T-helper 2 cell treated with Interferon-gamma antibody and Interleukin-4, amounts not matched to agents 5 μg/mL and 100 μg/mL, for 36 hours (primary cell): ENCODE measurements around the gene ANKRD24.
A peak's percentile ranks its signal among the peaks of the same experiment; 100 is the strongest.
"Not testable (repeated sequence)": the region's sequence is repeated elsewhere in the genome, so short reads cannot be mapped to it uniquely, and the experiment has no call there.

Experiments
- DNase-seq: peaks from one replicate; pipeline ENCODE4 v3.0.0; 2021; ENCODE audit warnings: low spot score
- H3K27ac Mint-ChIP-seq: one replicate; pipeline ENCODE4 v1.8.0; 2021; ENCODE audit warnings: mild to moderate bottlenecking, mixed read lengths
- H3K27me3 Mint-ChIP-seq: one replicate; pipeline ENCODE4 v1.8.0; 2021; ENCODE audit warnings: low read depth, mixed read lengths
- H3K36me3 Mint-ChIP-seq: one replicate; pipeline ENCODE4 v1.8.0; 2021; ENCODE audit warnings: low read depth, mixed read lengths
- H3K4me1 Mint-ChIP-seq: one replicate; pipeline ENCODE4 v1.8.0; 2021; ENCODE audit warnings: low read depth, mixed read lengths
- H3K4me3 Mint-ChIP-seq: one replicate; pipeline ENCODE4 v1.8.0; 2022; ENCODE audit warnings: mild to moderate bottlenecking, moderate library complexity, mixed read lengths
- H3K9me3 Mint-ChIP-seq: one replicate; pipeline ENCODE4 v1.8.0; 2021; ENCODE audit warnings: mixed read lengths

ANKRD24 gene

DNA sequence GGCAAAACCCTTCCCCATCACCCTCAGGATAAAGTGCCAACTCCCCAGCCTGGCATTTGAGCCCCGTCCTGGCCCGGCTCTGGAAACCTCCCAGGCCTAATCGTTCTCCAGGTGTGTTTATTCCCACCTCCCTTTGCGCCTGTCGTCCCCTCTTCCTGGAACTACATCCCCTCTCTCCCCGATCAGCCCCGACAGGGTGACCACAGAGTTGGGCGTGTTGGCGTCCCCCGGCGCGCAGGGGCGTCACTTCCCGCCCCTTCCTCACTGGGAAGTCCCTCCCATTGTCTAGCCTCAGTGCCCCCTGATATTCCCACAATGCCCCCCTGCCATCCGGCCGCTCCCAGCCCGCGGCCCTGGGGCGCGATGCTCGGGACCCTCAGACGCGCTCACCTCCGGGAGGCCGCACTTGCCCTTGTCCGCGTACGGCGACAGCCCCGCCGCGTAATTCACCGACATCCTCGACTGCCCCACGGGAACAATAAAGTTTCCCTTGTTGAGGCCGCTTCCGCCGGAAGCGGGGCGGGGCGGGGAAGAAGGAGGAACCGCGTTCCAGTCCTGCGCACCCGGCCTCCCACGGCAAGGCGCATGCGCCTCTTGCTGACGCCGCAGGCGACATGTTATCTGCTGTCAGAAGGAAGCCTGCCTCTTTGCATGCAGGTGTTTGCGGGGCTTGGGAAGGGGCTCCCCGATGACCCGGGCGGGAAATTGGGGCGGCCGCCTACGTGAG is at the start of gene ANKRD24, which contains the start of gene SIRT6:
ANKRD24 (plus strand) TSS at position 606 of the 727 bp plus-strand sequence. CDS start 3,737 bp downstream, outside the sequence.
SIRT6 (minus strand) TSS at position 480 of the 727 bp plus-strand sequence; CDS start at position 456, 24 bp downstream.
- H3K27me3 Mint-ChIP-seq = no peaks in the 10 kb centered on the region
- peak; percentile 97 for DNase-seq
- peaks cover 13% of the 10 kb centered on the region for H3K36me3 Mint-ChIP-seq
- H3K27ac Mint-ChIP-seq = peak within 1 kb of the TSS; percentile 95
- H3K9me3 Mint-ChIP-seq = no peaks in the 10 kb centered on the region
- peaks cover 25% of the 10 kb centered on the region for H3K4me1 Mint-ChIP-seq
- H3K4me3 Mint-ChIP-seq = peak within 1 kb of the TSS; percentile 94

DNA sequence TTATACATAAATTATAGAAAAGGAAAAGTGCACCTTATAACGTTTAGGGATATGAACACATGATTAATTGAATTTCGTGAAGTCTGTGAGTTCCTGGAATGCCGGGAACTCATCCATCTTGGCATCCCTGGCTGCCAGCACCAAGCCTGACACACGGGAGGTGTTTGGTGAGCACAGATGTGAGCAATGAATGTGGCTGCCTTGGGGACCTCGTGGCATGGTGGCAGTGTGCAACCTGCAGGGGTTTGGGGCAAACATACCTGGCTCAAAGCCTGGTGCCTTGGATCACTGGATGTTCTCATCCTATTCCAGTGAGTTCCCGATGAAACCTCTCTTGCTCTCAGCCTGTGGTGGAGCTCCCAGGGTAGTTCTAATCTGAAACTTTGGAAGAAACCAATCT is 48.1 kb upstream of the ANKRD24 start:
- Mint-ChIP-seq H3K4me3 (no peak overlapping the region), H3K36me3 (no peaks in the 10 kb centered on the region), H3K27me3 (peaks cover 4% of the 10 kb centered on the region), H3K9me3 (no peaks in the 10 kb centered on the region), H3K27ac (no peak overlapping the region), H3K4me1 (peaks cover 3% of the 10 kb centered on the region)
- no peak for DNase-seq

DNA sequence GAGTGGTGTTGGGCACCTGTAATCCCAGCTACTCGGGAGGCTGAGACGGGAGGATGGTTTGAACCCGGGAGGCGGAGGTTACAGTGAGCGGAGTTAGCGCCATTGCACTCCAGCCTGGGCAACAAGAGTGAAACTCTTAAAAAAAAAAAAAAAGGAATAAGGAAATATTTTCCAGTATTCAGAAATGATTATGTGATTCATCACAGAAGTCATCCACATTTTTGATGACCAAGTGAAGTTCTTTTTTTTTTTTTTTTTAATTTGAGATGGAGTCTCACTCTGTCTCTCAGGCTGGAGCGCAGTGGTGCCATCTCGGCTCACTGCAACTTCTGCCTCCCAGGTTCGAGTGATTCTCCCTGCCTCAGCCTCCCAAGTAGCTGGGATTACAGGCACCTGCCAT is 47.1 kb upstream of the ANKRD24 start:
- H3K4me3 Mint-ChIP-seq, H3K27ac Mint-ChIP-seq, H3K9me3 Mint-ChIP-seq, H3K27me3 Mint-ChIP-seq, DNase-seq, H3K36me3 Mint-ChIP-seq: not testable (repeated sequence)
- H3K4me1 Mint-ChIP-seq = peaks cover 11% of the 10 kb centered on the region

DNA sequence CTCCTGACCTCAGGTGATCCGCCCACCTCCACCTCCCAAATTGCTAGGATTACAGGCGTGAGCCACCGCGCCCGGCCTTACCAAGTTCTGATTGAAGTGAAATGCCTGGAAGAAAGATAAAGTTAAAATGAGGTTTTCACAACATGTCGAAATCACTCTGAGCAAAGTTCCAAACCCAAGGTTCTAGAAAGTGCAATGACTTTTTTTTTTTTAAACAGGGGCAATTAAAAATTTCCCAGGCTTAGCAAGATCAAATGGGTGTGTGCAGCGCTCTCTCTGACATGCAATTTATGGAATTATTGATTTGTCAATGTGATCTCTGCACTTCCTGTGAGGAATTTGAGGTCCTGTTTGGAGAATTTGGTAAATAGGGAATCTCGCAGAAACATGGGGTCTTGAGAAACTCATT is 45.8 kb upstream of the ANKRD24 start:
- H3K4me3 Mint-ChIP-seq = no peak overlapping the region
- H3K9me3 Mint-ChIP-seq = no peaks in the 10 kb centered on the region
- no peaks in the 10 kb centered on the region for H3K27me3 Mint-ChIP-seq
- H3K4me1 Mint-ChIP-seq = peaks cover 10% of the 10 kb centered on the region
- DNase-seq = no peak
- H3K27ac Mint-ChIP-seq = no peak overlapping the region
- no peaks in the 10 kb centered on the region for H3K36me3 Mint-ChIP-seq

DNA sequence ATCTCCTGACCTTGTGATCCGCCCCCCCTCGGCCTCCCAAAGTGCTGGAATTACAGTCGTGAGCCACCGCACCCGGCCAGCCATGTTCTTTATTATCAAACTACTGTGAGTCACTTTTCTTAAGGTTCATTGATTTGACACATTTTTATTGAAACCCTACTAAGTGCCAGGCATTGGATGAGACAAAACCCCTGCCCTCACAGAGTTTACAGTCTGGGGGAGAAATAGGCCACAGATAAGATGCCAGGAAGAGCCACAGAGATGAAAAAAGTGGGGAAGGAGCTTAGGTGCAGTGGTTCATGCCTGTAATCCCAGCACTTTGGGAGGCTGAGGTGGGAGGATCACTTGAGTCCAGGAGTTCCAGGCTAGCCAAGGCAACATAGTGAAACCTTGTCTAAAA is 44.0 kb upstream of the ANKRD24 start:
- Mint-ChIP-seq H3K27ac (no peak overlapping the region), H3K4me3 (no peak overlapping the region), H3K27me3 (no peaks in the 10 kb centered on the region), H3K9me3 (no peaks in the 10 kb centered on the region), H3K36me3 (no peaks in the 10 kb centered on the region), H3K4me1 (peaks cover 10% of the 10 kb centered on the region)
- no peak for DNase-seq

DNA sequence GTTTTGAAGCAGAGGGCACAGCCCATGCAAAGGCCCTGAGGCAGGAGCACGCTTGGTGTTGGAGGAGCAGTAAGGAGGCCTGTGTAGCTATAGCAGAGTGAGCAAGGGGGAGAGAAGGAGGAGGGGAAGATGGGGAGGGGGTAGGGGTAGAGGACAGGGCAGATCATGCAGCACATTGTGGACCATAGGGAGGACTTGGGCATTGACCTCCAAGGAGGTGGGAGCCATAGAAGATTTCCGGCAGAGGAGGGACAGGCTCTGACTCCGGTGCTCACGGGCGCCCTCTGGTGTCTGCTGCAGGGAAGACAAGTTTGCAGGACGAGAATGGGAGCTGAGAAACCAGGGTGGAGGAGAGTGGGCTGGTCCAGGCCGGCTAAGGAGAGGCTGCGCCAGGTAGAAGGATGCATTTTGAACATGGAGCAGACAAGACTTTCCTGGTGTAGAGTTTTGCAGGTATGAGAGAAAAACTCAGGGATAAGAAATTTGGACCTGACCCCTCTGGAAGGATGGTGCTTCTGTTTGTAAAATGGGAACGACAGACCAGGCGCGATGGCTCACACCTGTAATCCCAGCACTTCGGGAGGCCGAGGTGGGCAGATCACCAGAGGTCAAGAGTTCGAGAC is 42.8 kb upstream of the ANKRD24 start:
- peak; percentile 78 for DNase-seq
- Mint-ChIP-seq H3K27ac (no peak overlapping the region), H3K4me3 (peak overlapping the region; percentile 8), H3K9me3 (no peaks in the 10 kb centered on the region), H3K27me3 (peaks cover 3% of the 10 kb centered on the region), H3K4me1 (peaks cover 10% of the 10 kb centered on the region), H3K36me3 (no peaks in the 10 kb centered on the region)

DNA sequence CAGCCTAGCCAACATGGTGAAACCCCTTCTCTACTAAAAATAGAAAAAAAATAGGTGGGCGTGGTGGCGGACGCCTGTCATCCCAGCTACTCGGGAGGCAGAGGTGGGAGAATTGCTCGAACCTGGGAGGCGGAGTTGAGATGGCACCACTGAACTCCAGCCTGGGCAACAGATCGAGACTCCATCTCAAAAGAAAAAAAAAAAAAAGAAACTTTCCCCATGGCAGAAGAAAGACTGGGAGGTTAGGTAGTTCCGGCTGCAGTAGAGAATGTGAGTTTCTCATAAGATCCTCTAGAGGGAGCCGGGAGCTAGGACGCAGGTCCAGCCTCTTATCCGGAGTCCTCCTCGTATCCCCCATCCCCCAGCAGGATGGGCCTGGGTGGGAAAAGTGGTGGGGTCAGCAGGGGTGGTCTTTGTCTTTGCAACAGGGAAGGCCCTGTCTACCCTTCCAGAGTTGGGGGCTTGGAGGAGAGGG is 42.2 kb upstream of the ANKRD24 start:
- Mint-ChIP-seq H3K27ac (no peak overlapping the region), H3K4me3 (no peak overlapping the region), H3K36me3 (no peaks in the 10 kb centered on the region), H3K9me3 (no peaks in the 10 kb centered on the region), H3K27me3 (peaks cover 3% of the 10 kb centered on the region), H3K4me1 (peaks cover 10% of the 10 kb centered on the region)
- DNase-seq = no peak

DNA sequence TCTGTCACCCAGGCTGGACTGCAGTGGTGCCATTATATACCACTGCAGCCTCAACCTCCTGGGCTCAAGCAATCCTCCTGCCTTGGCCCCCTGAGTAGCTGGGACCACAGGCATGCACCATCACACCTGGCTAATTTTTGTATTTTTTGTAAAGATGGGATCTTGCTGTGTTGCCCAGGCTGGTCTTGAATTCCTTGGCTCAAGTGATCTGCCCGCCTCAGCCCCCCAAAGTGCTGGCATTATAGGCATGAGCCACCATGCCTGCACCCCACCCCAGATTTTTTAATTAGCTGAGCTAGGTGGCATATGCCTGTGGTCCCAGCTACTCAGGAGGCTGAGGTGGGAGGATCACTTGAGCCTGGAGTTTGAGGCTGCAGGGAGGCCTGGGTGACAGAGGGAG is 39.6 kb upstream of the ANKRD24 start:
- peaks cover 10% of the 10 kb centered on the region for H3K4me1 Mint-ChIP-seq
- not testable (repeated sequence) for H3K36me3 Mint-ChIP-seq, H3K4me3 Mint-ChIP-seq, DNase-seq, H3K27me3 Mint-ChIP-seq, H3K27ac Mint-ChIP-seq, H3K9me3 Mint-ChIP-seq

DNA sequence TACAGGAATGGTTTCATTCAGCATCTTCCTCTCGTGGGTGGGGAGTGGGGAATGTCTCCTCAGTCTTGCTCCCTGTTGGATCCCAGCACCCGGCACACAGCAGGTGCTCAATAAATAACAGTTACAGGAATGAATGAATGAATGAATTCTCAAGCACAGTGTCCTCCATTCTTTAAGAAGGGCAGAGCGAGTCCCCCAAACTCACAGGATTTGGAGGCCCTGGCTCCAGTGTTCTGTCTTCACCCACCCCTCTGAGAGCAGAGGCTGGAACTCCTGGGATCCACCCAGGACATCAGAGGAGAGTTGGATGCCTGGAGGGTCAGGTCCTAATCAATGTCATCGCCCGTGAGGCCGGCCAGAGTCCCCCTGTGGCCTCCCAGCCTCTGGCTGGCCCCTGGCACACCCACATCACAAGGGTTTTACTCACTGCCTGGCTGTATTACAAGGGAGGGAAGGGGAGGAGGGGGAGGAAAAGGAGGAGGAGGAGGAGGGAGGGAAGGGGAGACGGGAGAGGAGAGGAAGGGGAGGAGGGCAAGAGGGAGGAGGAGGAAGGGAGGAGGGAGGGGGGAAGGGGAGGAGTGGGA is 37.7 kb upstream of the ANKRD24 start:
- Mint-ChIP-seq H3K9me3 (no peaks in the 10 kb centered on the region), H3K4me1 (peaks cover 5% of the 10 kb centered on the region), H3K27me3 (peaks cover 5% of the 10 kb centered on the region), H3K4me3 (no peak overlapping the region), H3K27ac (no peak overlapping the region), H3K36me3 (no peaks in the 10 kb centered on the region)
- no peak for DNase-seq

DNA sequence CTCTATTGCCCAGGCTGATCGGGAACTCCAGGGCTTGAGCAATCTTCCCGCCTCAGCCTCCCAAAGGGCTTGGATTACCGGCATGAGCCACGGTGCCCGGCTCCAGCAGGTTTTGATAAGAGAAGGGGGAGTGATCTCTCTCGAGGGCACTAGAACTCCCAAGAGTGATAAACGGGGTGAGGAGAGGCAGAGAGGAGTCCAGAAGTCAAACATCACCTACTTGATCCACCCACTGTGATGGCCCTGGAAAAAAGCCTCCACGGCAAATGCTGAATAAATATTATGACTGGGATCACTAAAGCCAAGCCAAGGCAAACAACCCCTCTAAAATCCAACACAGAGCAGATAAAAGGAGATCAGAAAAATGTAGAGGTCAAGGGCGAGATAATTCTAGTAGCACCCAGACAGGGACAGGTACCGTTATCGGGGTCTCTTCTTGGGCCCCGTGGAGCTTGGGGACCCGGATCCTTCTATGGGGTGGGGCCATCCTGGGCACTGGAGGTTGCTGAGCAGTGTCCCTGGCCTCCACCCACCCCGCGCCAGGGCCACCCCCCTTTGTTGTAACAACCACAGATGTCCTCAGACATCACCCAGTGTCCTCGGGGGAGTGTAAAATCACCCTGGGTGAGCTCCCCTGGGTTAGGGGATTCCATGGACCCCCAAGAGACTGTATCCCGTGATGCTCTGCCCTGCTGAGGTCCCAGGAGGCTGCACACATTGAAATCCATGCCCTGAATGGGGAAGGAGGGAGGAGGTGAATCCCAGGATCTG is 32.8 kb upstream of the ANKRD24 start:
- Mint-ChIP-seq H3K36me3 (no peaks in the 10 kb centered on the region), H3K4me1 (peaks cover 15% of the 10 kb centered on the region), H3K27me3 (peaks cover 2% of the 10 kb centered on the region), H3K27ac (no peak overlapping the region), H3K9me3 (no peaks in the 10 kb centered on the region), H3K4me3 (no peak overlapping the region)
- no peak for DNase-seq

DNA sequence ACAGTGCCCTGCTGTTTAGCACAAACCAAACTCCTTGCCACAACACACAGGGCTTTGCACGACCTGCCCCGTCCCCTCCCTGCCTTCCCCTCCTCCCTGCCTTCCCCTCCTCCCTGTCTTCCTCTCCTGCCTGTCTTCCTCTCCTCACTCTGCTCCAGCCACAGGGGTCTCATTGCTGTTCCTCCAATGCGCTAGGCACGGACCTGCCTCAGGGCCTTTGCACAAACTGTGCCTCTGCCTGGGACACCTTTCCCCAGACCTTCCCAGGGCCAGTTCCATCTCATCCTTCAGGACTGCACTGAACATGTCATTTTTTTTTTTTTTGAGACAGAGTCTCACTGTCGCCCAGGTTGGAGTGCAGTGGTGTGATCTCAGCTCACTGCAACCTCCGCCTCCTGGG is 30.9 kb upstream of the ANKRD24 start:
- DNase-seq = no peak
- Mint-ChIP-seq H3K4me1 (peaks cover 15% of the 10 kb centered on the region), H3K27ac (no peak overlapping the region), H3K27me3 (no peaks in the 10 kb centered on the region), H3K4me3 (no peak overlapping the region), H3K36me3 (no peaks in the 10 kb centered on the region), H3K9me3 (no peaks in the 10 kb centered on the region)

DNA sequence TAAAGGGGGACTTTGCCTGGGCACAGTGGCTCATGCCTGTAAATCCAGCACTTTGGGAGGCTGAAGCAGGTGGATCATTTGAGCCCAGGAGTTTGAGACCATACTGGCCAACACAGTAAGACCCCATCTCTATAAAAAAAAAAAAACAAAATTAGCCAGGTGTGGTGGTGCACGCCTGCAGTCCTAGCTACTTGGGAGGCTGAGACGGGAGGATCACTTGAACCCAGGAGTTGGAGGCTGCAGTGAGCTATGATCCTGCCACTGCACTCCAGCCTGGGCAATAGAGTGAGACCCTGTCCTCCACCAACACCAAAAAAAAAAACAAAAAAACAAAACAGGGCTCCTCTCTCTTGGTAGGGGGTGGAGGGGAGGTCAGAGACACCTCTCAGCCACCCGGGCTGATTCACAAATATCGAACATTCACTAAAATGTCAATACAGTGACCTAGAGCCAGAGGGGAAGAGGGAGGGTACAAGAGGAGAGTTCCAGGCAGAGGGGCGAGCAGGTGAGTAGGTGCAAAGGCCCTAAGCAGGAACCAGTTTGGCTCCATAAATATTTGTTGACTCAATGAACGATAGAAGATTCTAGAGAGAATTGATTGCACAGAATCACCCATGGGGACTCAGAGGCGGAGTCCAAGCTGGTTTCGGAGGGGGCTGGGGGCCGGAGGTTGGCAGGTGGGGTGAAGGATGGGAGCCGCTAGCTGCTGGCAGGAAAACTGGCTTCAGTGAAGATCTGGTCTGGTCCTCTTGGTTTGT is 30.1 kb upstream of the ANKRD24 start:
- H3K9me3 Mint-ChIP-seq = no peaks in the 10 kb centered on the region
- no peaks in the 10 kb centered on the region for H3K27me3 Mint-ChIP-seq
- no peaks in the 10 kb centered on the region for H3K36me3 Mint-ChIP-seq
- H3K27ac Mint-ChIP-seq = no peak overlapping the region
- no peak for DNase-seq
- H3K4me3 Mint-ChIP-seq = no peak overlapping the region
- H3K4me1 Mint-ChIP-seq = peaks cover 15% of the 10 kb centered on the region

DNA sequence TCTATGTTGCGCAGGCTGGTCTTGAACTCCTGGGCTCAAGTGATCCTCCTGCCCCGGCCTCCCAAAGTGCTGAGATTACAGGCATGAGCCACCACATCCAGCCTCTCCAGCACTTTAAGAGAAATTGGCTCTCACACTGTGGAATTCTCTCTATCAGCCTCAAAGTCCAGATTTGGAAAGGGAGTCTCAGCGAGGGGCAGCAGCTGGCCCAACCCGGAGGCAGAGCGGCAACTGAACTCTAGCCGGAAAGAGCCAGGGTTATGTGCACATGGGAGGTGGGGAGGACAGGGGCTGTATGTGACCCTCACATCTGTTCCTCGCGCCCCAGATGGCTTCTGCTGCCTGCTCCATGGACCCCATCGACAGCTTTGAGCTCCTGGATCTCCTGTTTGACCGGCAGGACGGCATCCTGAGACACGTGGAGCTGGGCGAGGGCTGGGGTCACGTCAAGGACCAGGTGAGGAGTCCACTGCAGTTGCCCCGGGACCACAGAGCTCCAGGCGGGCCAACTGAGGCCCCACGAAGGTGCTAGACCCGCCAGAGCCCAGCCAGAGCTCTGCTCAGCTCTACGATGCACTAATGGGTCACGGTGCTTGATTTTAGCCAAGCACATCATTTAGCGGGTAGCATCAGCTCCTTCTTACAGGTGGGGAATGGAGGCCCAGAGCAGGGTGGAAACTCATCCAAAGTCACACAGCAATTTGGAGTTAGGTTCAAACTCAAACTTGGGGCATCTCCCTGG is 27.7 kb upstream of the ANKRD24 start:
- Mint-ChIP-seq H3K27me3 (no peaks in the 10 kb centered on the region), H3K27ac (no peak overlapping the region), H3K4me1 (peaks cover 15% of the 10 kb centered on the region), H3K9me3 (no peaks in the 10 kb centered on the region), H3K4me3 (no peak overlapping the region), H3K36me3 (no peaks in the 10 kb centered on the region)
- DNase-seq = no peak
